Naive B cell (primary cell): ENCODE data around the gene CDON. TPM values are rescaled to one million over a fixed set of nuclear protein-coding genes. Genes with fewer than 3 reads are reported as not detected.

Source experiments
- ATAC-seq, 2 donors: fragments of 150-1000 bp; cut with Tn5 transposase; 2 replicates each; pipeline ENCODE4 v1.10.0; 2021; ENCODE audit warnings: low read depth in 2 of 2, mild to moderate bottlenecking in 2 of 2, moderate library complexity in 2 of 2
- DNase-seq: peaks from one replicate; pipeline ENCODE4 v3.0.0; 2022
- H3K27ac Mint-ChIP-seq, 6 donors: one replicate each; pipeline ENCODE4 v1.8.0; 2020 to 2022; ENCODE audit warnings: mild to moderate bottlenecking in 6 of 6, mixed read lengths in 6 of 6, moderate library complexity in 5 of 6, inconsistent platforms in 2 of 6
- H3K27me3 Mint-ChIP-seq, 3 donors: one replicate each; pipeline ENCODE4 v1.8.0; 2021 to 2022; ENCODE audit warnings: mixed read lengths in 3 of 3, mild to moderate bottlenecking in 1 of 3
- H3K36me3 Mint-ChIP-seq, 2 donors: one replicate each; pipeline ENCODE4 v1.8.0; 2020 to 2022; ENCODE audit warnings: mixed read lengths in 2 of 2, inconsistent platforms in 1 of 2, mild to moderate bottlenecking in 1 of 2
- H3K4me1 Mint-ChIP-seq, 3 donors: one replicate each; pipeline ENCODE4 v1.8.0; 2020 to 2022; ENCODE audit warnings: mixed read lengths in 3 of 3, inconsistent platforms in 1 of 3, mild to moderate bottlenecking in 1 of 3, moderate library complexity in 1 of 3
- H3K4me3 Mint-ChIP-seq, 8 donors: one replicate each; pipeline ENCODE4 v1.8.0; 2020 to 2022; ENCODE audit warnings: mild to moderate bottlenecking in 8 of 8, mixed read lengths in 8 of 8, moderate library complexity in 8 of 8, inconsistent platforms in 2 of 8
- H3K9me3 Mint-ChIP-seq, 7 donors: one replicate each; pipeline ENCODE4 v1.8.0; 2020 to 2022; ENCODE audit warnings: mixed read lengths in 7 of 7, mild to moderate bottlenecking in 5 of 7, inconsistent platforms in 2 of 7, moderate library complexity in 1 of 7
- polyA plus RNA-seq, 6 donors: library from polyadenylated mRNA; unstranded; fragments of 300-500 nt; fragmentation: Illumina TruSeq; gene quantifications; one replicate each; pipeline ENCODE4 v1.2.3, GENCODE V29; 2021; ENCODE audit warnings: low read depth in 6 of 6

Gene CDON
- polyA plus RNA-seq, 6 donors from 2014 or later = not detected

DNA sequence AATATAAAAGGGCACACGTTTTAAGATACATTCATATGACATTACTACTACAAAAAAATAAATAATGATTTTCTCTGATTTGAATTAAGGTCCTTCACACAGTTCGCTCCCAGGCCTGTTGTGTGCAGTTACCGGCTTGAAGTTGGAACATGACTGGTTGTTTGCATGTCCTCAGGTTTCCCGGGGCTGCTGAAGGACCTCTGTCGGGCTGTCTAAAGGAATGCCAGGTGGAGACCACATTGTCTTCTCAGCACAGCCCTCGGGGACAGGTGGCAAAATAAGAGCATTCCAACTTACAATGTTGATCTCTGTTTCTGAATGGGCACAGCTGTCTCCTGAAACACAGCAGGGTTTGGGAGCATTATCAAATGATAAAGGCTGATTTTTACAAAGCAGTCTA, 101.9 kb downstream of the CDON start:
- Mint-ChIP-seq H3K4me1 (no peaks in the 10 kb centered on the region), H3K27me3 (peaks cover 8 to 25% (median 20%) of the 10 kb centered on the region in 3 donors), H3K9me3 (peaks cover 0 to 28% (median 14%) of the 10 kb centered on the region in 7 donors), H3K27ac (no peak overlapping the region), H3K4me3 (no peak overlapping the region), H3K36me3 (peaks cover 7 to 8% of the 10 kb centered on the region in 2 donors)
- no peak for DNase-seq
- no peak for ATAC-seq

- no peaks in the 10 kb centered on the region for H3K4me1 Mint-ChIP-seq
- no peak for ATAC-seq
- H3K4me3 Mint-ChIP-seq = no peak overlapping the region
- peaks cover 0 to 28% (median 14%) of the 10 kb centered on the region in 7 donors for H3K9me3 Mint-ChIP-seq
- no peak for DNase-seq
- H3K36me3 Mint-ChIP-seq = peaks cover 7 to 8% of the 10 kb centered on the region in 2 donors
- peaks cover 4 to 31% (median 18%) of the 10 kb centered on the region in 3 donors for H3K27me3 Mint-ChIP-seq
- H3K27ac Mint-ChIP-seq = no peak overlapping the region
Observed at GRCh38 chr11:125959931-125960330, 102.7 kb downstream of the CDON start.

- H3K27me3 Mint-ChIP-seq = peaks cover 4 to 33% (median 20%) of the 10 kb centered on the region in 3 donors
- DNase-seq = no peak
- no peak for ATAC-seq
- H3K27ac Mint-ChIP-seq = no peak overlapping the region
- no peak overlapping the region for H3K4me3 Mint-ChIP-seq
- H3K36me3 Mint-ChIP-seq = peaks cover 7 to 8% of the 10 kb centered on the region in 2 donors
- no peaks in the 10 kb centered on the region for H3K4me1 Mint-ChIP-seq
- H3K9me3 Mint-ChIP-seq = peaks cover 0 to 28% (median 14%) of the 10 kb centered on the region in 7 donors
Observed at GRCh38 chr11:125959511-125959910, 103.2 kb downstream of the CDON start.

GRCh38 chr11:125958872-125959400, 103.7 kb downstream of the CDON start:
- H3K27ac Mint-ChIP-seq = no peak overlapping the region

GRCh38 chr11:125957618-125958332, 104.9 kb downstream of the CDON start:
- ATAC-seq (no peak), DNase-seq (no peak)
- Mint-ChIP-seq H3K9me3 (peaks cover 0 to 13% (median 7%) of the 10 kb centered on the region in 7 donors), H3K4me3 (no peak overlapping the region), H3K36me3 (peaks cover 1 to 4% of the 10 kb centered on the region in 2 donors), H3K27ac (no peak overlapping the region), H3K4me1 (no peaks in the 10 kb centered on the region), H3K27me3 (peaks cover 4 to 32% (median 24%) of the 10 kb centered on the region in 3 donors)

More at GRCh38 chr11:125958872-125959400, 103.7 kb downstream of the CDON start:
- peaks cover 4 to 34% (median 24%) of the 10 kb centered on the region in 3 donors for H3K27me3 Mint-ChIP-seq
- ATAC-seq (no peak), DNase-seq (no peak)
- no peaks in the 10 kb centered on the region for H3K4me1 Mint-ChIP-seq
- peaks cover 7 to 8% of the 10 kb centered on the region in 2 donors for H3K36me3 Mint-ChIP-seq
- H3K9me3 Mint-ChIP-seq = peaks cover 0 to 24% (median 14%) of the 10 kb centered on the region in 7 donors
- no peak overlapping the region for H3K4me3 Mint-ChIP-seq

- Mint-ChIP-seq H3K4me3 (peak overlapping the region in 1 of 8 donors; percentile 53), H3K27me3 (peaks cover 4 to 33% (median 14%) of the 10 kb centered on the region in 3 donors), H3K9me3 (peaks cover 0 to 3% (median 0%) of the 10 kb centered on the region in 7 donors), H3K27ac (peak overlapping the region in 2 of 6 donors; percentile 4 to 17), H3K36me3 (no peaks in the 10 kb centered on the region), H3K4me1 (no peaks in the 10 kb centered on the region)
- DNase-seq (no peak), ATAC-seq (no peak)
Observed at GRCh38 chr11:125956391-125957134, 106.1 kb downstream of the CDON start.

GRCh38 chr11:125955856-125956255, 106.8 kb downstream of the CDON start:
- DNase-seq (no peak), ATAC-seq (no peak)
- peaks cover 0 to 3% (median 0%) of the 10 kb centered on the region in 7 donors for H3K9me3 Mint-ChIP-seq
- no peak overlapping the region for H3K4me3 Mint-ChIP-seq
- H3K27ac Mint-ChIP-seq = no peak overlapping the region
- peaks cover 1 to 40% (median 19%) of the 10 kb centered on the region in 3 donors for H3K27me3 Mint-ChIP-seq
- no peaks in the 10 kb centered on the region for H3K4me1 Mint-ChIP-seq
- no peaks in the 10 kb centered on the region for H3K36me3 Mint-ChIP-seq

- Mint-ChIP-seq H3K4me1 (no peaks in the 10 kb centered on the region), H3K27ac (no peak overlapping the region), H3K9me3 (no peaks in the 10 kb centered on the region), H3K27me3 (peaks cover 0 to 40% (median 19%) of the 10 kb centered on the region in 3 donors), H3K36me3 (no peaks in the 10 kb centered on the region), H3K4me3 (no peak overlapping the region)
- ATAC-seq = no peak
- no peak for DNase-seq
Observed at GRCh38 chr11:125954945-125955640, 107.6 kb downstream of the CDON start.

DNA sequence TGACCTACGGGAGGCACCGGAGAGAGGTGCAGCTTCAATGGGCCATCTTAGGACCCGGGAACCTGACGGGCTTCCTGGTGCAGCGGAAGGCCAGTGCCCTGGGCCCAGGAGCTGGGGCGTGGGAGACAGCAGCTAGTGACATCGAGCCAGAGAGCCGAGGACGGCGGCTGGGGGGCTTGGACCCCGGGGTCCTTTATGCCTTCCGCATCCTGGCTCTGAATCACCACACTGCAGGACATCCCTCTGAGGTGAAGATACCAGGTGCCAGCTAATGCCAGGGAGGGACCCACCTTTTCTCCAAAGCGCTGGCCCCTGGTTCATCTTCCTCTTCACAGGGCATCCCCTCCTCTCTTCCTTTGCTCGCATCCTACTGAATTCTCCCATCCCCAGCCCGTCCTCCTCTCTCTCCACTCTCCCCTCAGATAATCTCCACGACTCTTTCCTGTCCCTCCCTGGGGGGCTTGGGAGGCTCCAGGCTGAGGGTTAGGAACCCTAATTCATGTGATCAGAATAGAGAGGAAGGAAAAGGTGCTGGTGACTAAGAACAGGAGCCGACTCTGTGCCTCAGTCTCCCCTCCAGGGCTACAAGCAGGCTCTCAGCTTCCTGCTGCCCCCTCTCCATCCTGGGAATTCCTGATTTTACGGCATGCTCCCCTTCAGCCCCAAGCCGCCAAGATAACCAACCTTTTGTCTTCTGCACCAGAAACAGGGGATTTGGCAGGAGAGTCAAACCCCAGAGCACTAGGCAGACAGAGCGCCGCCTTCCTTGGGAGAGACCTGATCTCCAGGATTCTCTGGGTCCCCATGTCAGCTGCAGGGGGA, 108.3 kb downstream of the CDON start:
- H3K27ac Mint-ChIP-seq = peak overlapping the region in 1 of 6 donors; percentile 48
- DNase-seq (no peak), ATAC-seq (no peak)
- no peaks in the 10 kb centered on the region for H3K36me3 Mint-ChIP-seq
- no peaks in the 10 kb centered on the region for H3K9me3 Mint-ChIP-seq
- no peak overlapping the region for H3K4me3 Mint-ChIP-seq
- peaks cover 0 to 40% (median 19%) of the 10 kb centered on the region in 3 donors for H3K27me3 Mint-ChIP-seq
- peaks cover 0 to 1% (median 0%) of the 10 kb centered on the region in 3 donors for H3K4me1 Mint-ChIP-seq

DNA sequence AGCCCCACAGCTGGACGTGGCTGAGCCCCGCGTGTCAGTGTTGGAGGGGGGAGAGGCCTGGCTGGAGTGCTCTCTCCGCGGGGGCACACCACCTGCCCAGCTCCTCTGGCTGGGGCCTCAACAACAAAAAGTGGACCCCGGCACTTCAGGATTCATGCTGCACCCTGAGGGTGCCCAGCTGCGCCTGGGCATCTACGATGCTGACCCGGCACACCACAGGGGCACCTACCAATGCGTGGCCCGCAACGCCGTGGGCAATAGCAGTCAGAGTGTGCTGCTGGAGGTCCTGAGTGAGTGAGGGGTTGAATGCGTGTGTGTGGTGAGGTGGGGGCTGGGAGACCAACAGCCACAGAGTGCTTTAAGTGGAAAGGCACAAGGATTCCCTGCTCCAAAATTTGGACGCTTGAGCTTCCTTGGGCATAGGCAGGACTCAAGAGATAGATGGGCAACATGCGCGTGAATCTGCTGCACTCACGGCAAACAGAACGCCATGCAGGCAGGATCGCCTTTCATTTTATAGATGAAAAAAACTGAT, 109.2 kb downstream of the CDON start:
- DNase-seq = no peak
- ATAC-seq = no peak
- no peak overlapping the region for H3K4me3 Mint-ChIP-seq
- no peak overlapping the region for H3K27ac Mint-ChIP-seq
- H3K4me1 Mint-ChIP-seq = peaks cover 0 to 4% (median 0%) of the 10 kb centered on the region in 3 donors
- no peaks in the 10 kb centered on the region for H3K9me3 Mint-ChIP-seq
- peaks cover 0 to 40% (median 19%) of the 10 kb centered on the region in 3 donors for H3K27me3 Mint-ChIP-seq
- H3K36me3 Mint-ChIP-seq = no peaks in the 10 kb centered on the region

- DNase-seq = no peak
Observed at GRCh38 chr11:125952973-125953372, 109.7 kb downstream of the CDON start.

GRCh38 chr11:125952559-125952958, 110.1 kb downstream of the CDON start:
- no peak overlapping the region for H3K4me3 Mint-ChIP-seq
- no peaks in the 10 kb centered on the region for H3K36me3 Mint-ChIP-seq
- ATAC-seq (no peak), DNase-seq (no peak)
- peaks cover 0 to 4% (median 0%) of the 10 kb centered on the region in 3 donors for H3K4me1 Mint-ChIP-seq
- no peaks in the 10 kb centered on the region for H3K9me3 Mint-ChIP-seq
- peaks cover 0 to 34% (median 19%) of the 10 kb centered on the region in 3 donors for H3K27me3 Mint-ChIP-seq
- H3K27ac Mint-ChIP-seq = no peak overlapping the region

More at GRCh38 chr11:125952973-125953372, 109.7 kb downstream of the CDON start:
- Mint-ChIP-seq H3K36me3 (no peaks in the 10 kb centered on the region), H3K27me3 (peaks cover 0 to 38% (median 19%) of the 10 kb centered on the region in 3 donors), H3K27ac (peak overlapping the region in 1 of 6 donors; percentile 40), H3K9me3 (no peaks in the 10 kb centered on the region), H3K4me3 (no peak overlapping the region), H3K4me1 (peaks cover 0 to 4% (median 0%) of the 10 kb centered on the region in 3 donors)
- no peak for ATAC-seq
